Upper lobe of right lung (tissue), 1 donor: ENCODE measurements around the gene TAF4. TPM values are rescaled to one million over a fixed set of nuclear protein-coding genes. Genes with fewer than 3 reads are reported as not detected.

Experiments
- ATAC-seq: fragments of 200-7000 bp; cut with Tn5 transposase; one replicate; pipeline ENCODE4 v1.9.1; 2020; ENCODE audit warnings: mild to moderate bottlenecking, moderate library complexity
- DNase-seq: peaks from one replicate; pipeline ENCODE4 v3.0.0-alpha.2; 2020
- H3K27ac ChIP-seq: fragments of 200-600 bp; one replicate; pipeline ENCODE4 v1.8.0; 2022
- H3K27me3 ChIP-seq: fragments of 200-600 bp; one replicate; pipeline ENCODE4 v1.8.0; 2022; ENCODE audit warnings: mild to moderate bottlenecking
- H3K36me3 ChIP-seq: fragments of 200-600 bp; one replicate; pipeline ENCODE4 v1.8.0; 2022
- H3K4me1 ChIP-seq: fragments of 200-600 bp; one replicate; pipeline ENCODE4 v1.8.0; 2022
- H3K4me3 ChIP-seq: fragments of 200-600 bp; one replicate; pipeline ENCODE4 v1.8.0; 2022; ENCODE audit warnings: mild to moderate bottlenecking
- H3K9me3 ChIP-seq: fragments of 200-600 bp; one replicate; pipeline ENCODE4 v1.8.0; 2022
- intact Hi-C: fragments of 100-400 bp; cut with DNase I; formaldehyde crosslinking; loops from one replicate; pipeline ENCODE4 v1.11.0; 2022
- total RNA-seq: library from RNA; stranded (reverse); fragmentation: NEBNext Ultra II Directional; extraction: Animal tissue kit (Norgen Biotek cat#: 25700); gene quantifications from one replicate; pipeline ENCODE4 v1.2.1, GENCODE V29; 2021
- TF ChIP-seq, protein P1 (sequence below): fragments of 200-600 bp; IDR thresholded peaks from one replicate; pipeline ENCODE4 v1.8.0; 2022; ENCODE audit warnings: antibody characterized with exemption
- donor health status: DM: no; HTN: yes; CAD: no; lungs with severe emphysema.

The TAF4 gene
- total RNA-seq, 1 donor from 2014 or later, result 19.6 TPM

DNA sequence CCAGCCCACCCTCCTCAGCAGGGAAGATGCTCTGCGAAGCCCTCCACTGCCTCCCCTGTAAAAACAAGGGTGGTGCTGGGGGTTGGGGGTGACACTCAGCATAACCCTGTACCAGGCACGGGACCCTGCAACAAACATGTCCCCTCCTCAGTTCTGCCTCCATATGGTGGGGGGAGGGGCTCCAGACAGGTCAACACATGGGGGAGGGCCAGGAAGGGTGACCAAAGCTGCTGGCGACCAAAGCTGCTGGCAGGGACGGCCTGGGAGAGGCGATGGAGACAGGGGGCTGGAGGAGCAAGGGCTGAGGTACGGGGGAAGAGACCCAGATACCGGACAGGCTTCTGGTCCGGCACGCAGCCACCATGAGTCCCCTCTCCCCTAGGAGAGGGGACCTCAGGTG is 123.2 kb downstream of the TAF4 start:
- Histone ChIP-seq H3K4me1 (no peaks in the 10 kb centered on the region), H3K27ac (no peak overlapping the region), H3K36me3 (no peaks in the 10 kb centered on the region), H3K9me3 (no peaks in the 10 kb centered on the region), H3K27me3 (no peaks in the 10 kb centered on the region), H3K4me3 (no peak overlapping the region)
- peak; percentile 53 for DNase-seq
- ATAC-seq, result no peak
- TF ChIP-seq, protein P1, sequence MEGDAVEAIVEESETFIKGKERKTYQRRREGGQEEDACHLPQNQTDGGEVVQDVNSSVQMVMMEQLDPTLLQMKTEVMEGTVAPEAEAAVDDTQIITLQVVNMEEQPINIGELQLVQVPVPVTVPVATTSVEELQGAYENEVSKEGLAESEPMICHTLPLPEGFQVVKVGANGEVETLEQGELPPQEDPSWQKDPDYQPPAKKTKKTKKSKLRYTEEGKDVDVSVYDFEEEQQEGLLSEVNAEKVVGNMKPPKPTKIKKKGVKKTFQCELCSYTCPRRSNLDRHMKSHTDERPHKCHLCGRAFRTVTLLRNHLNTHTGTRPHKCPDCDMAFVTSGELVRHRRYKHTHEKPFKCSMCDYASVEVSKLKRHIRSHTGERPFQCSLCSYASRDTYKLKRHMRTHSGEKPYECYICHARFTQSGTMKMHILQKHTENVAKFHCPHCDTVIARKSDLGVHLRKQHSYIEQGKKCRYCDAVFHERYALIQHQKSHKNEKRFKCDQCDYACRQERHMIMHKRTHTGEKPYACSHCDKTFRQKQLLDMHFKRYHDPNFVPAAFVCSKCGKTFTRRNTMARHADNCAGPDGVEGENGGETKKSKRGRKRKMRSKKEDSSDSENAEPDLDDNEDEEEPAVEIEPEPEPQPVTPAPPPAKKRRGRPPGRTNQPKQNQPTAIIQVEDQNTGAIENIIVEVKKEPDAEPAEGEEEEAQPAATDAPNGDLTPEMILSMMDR, result no peak
- intact Hi-C loops, result no loop called here

DNA sequence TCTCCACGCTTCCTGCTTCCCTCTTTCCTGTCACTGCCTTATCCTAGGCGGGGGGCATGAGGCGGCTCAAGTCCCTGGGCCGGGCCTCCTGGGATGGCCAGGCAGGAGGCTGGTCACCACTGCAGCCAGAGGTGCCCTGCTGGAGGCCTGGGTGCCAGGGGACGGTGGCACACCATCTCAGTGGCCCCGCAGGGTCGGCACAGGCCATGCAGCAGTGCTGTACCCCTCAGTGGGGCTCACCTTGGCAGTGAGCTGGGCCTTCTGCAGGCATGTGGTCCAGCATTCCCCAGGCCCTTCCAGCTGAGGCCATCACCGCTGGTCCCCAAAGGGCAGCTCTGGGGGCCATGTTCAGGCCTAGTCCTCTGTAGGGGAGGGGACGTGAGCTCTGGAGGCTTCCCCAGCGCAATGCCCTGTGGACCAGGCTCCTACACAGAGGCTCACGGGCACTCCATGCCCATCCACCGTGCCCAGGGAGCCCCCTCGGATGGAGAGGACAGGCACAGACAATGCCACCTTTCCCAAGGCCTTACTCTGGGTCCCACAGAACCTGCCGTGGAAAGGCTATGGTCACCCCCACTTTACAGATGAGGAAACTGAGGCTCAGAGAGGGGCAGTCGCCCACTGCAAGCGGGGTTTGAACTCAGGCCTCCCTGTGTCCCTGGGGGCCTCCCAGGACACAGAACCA is 123.8 kb downstream of the TAF4 start:
- DNase-seq, result peak; percentile 62
- TF ChIP-seq, protein P1, result no peak

DNA sequence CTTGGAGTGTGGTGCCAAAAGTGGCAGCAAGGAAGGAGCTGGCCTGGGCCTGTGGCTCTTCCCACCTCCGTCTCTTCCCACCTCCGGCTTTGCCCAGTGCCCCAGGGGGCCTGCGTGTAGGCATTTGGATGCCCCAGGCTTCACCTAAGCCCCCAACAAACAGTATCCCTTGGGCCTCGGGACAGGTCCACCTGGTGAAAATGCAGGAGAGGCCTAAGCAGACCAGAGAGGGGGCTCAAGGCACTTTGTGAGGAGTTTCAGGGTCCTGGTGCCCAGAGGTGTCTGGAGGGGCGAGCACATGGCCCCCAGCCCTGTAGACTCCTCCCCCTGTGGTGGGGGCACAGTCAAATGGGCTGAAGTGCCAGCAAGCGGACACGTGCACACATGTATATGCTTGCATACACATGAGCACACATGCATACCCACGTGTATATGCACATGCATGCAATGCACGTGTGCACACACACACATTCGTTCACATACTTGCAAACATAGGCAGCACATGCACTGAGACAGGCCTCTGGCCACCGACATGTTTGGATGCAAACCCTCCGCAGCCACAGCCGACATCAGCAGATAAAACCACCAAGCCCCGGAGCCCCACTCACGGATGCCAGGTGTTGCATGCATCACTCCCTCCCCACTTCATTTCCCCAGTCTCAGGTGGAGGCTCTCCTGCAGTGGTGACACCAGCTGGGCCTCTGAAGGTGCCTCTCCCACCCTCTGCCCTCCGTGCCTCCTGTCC is 124.5 kb downstream of the TAF4 start:
- no peak for ATAC-seq
- Histone ChIP-seq H3K36me3 (no peaks in the 10 kb centered on the region), H3K27me3 (no peaks in the 10 kb centered on the region), H3K9me3 (no peaks in the 10 kb centered on the region), H3K27ac (no peak overlapping the region), H3K4me1 (no peaks in the 10 kb centered on the region), H3K4me3 (no peak overlapping the region)
- TF ChIP-seq, protein P1, result no peak
- peak; percentile 46 for DNase-seq
- intact Hi-C loops, result no loop called here

More for the DNA sequence above, 123.8 kb downstream of the TAF4 start:
- no peaks in the 10 kb centered on the region for H3K4me1 ChIP-seq
- no peak overlapping the region for H3K27ac ChIP-seq
- no peak overlapping the region for H3K4me3 ChIP-seq
- peak; percentile 32 for ATAC-seq
- intact Hi-C loops, result no loop called here
- H3K36me3 ChIP-seq, result no peaks in the 10 kb centered on the region
- no peaks in the 10 kb centered on the region for H3K27me3 ChIP-seq
- H3K9me3 ChIP-seq, result no peaks in the 10 kb centered on the region

DNA sequence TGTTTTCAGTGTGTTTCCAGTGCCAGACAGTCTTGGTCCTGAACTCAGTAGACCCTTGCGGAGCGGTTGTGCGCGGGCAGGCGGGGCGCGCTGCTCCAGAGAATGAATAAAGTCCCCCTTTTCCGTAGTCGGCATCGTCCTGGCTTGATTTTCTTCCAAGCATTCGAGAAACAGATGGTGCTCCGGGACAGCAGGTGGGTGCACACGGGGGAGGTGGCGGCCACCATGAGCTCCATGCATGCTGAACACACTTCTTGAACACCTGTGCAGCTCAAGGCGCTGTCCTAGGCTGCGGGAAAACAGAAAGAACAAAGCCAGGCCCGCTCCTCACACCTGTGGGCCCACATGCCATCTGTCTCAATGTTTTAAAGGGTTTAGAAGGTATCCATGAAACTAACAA is 125.2 kb downstream of the TAF4 start:
- H3K27me3 ChIP-seq, result no peaks in the 10 kb centered on the region
- no peak overlapping the region for H3K27ac ChIP-seq
- no peaks in the 10 kb centered on the region for H3K9me3 ChIP-seq
- intact Hi-C loops, result no loop called here
- DNase-seq (no peak), ATAC-seq (no peak)
- H3K4me3 ChIP-seq, result no peak overlapping the region
- H3K36me3 ChIP-seq, result no peaks in the 10 kb centered on the region
- TF ChIP-seq, protein P1, result no peak
- no peaks in the 10 kb centered on the region for H3K4me1 ChIP-seq

DNA sequence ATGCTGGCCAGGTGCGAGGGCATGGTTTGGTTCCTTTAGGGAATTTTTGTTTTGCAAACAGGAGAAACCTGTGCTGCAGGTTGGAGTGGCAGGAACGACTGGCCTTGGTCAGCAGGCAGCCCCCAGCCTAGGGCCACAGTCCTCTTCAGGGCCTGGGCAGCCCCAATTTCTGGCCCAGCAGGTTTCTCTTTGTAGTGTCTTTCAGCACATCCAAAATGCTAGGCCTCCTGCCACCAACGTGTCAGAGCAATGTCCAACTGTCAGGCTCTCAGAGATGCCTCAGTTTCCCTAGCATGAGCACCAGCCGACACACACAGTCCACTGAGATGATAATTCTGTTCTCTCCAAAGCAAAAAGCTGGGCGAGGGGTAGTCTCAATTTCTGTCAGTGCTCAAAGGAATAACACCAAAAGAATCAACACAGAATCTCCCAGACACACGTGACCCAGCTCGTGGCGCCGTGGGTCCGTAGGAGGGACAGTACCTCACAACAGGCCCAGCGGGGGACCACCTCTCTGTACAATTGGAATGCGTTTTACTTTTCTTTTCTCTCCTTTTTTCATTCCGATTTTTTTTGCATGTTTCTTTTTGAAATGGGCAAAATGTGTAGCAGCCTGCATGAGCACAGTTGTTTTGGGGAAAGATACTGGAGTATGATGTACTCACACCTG is 125.9 kb downstream of the TAF4 start:
- Histone ChIP-seq H3K9me3 (no peaks in the 10 kb centered on the region), H3K4me3 (no peak overlapping the region), H3K27me3 (no peaks in the 10 kb centered on the region), H3K36me3 (no peaks in the 10 kb centered on the region), H3K4me1 (no peaks in the 10 kb centered on the region), H3K27ac (no peak overlapping the region)
- no peak for ATAC-seq
- TF ChIP-seq, protein P1, result no peak
- DNase-seq, result peak; percentile 48
- intact Hi-C loops, result no loop called here
